Measurements from ENCODE around the gene PLPP4.

DNA sequence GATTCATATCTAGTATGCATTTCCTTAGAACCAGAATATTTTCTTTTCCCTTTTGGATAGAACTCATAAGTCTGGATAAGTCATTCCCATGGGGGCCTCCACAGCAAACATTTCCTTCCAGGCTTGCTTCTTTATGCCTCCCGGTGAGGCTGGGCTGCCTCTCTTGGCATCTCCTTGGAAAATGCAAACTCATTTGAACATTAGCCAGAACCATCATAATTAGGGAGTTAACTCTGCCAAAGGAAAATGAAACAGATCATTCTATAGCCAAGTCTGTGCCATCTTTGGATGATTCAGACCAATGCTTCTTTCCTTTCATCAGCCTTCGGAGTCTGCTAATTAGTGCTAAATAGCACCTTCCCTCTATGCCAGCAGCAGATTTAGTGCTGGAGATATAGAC is 81.1 kb downstream of the PLPP4 start:
- no peak for TF ChIP-seq POLR2A (IDR thresholded peaks at IDR 0.05)
- TF ChIP-seq, protein P1, sequence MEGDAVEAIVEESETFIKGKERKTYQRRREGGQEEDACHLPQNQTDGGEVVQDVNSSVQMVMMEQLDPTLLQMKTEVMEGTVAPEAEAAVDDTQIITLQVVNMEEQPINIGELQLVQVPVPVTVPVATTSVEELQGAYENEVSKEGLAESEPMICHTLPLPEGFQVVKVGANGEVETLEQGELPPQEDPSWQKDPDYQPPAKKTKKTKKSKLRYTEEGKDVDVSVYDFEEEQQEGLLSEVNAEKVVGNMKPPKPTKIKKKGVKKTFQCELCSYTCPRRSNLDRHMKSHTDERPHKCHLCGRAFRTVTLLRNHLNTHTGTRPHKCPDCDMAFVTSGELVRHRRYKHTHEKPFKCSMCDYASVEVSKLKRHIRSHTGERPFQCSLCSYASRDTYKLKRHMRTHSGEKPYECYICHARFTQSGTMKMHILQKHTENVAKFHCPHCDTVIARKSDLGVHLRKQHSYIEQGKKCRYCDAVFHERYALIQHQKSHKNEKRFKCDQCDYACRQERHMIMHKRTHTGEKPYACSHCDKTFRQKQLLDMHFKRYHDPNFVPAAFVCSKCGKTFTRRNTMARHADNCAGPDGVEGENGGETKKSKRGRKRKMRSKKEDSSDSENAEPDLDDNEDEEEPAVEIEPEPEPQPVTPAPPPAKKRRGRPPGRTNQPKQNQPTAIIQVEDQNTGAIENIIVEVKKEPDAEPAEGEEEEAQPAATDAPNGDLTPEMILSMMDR (IDR thresholded peaks at IDR 0.05): no peak
